Neural cell (in vitro differentiated cells): ENCODE data around the gene SPEF1. TPM values are rescaled to one million over a fixed set of nuclear protein-coding genes. Genes with fewer than 3 reads are reported as not detected.

Experiments used
- H2AFZ ChIP-seq: fragments of 200-600, 300-800 bp; sonication (generic), shearing (Covaris generic); 2 replicates; pipeline ENCODE4 v1.6.0; 2014; ENCODE audit warnings: low read depth, mild to moderate bottlenecking, antibody characterized with exemption, low read length, moderate library complexity
- H3F3A ChIP-seq: fragments of 200-600 bp; shearing (Covaris generic); 2 replicates; pipeline ENCODE4 v1.6.1; 2016; ENCODE audit warnings: mild to moderate bottlenecking, moderate library complexity, mixed read lengths, antibody characterized with exemption, low read length; ENCODE audit not compliant: insufficient read depth, poor library complexity, severe bottlenecking
- H3K27ac ChIP-seq: fragments of 200-600, 300-800 bp; sonication (generic), shearing (Covaris generic); 2 replicates; pipeline ENCODE4 v1.5.1; 2014; ENCODE audit warnings: mild to moderate bottlenecking, low read length, moderate library complexity
- H3K27me3 ChIP-seq: fragments of 300-800, 200-600 bp; sonication (generic), shearing (Covaris generic); 2 replicates; pipeline ENCODE4 v1.6.0; 2014; ENCODE audit warnings: mild to moderate bottlenecking, low read depth, low read length, moderate library complexity; ENCODE audit not compliant: insufficient read depth
- H3K36me3 ChIP-seq: fragments of 300-800, 200-600 bp; sonication (generic), shearing (Covaris generic); 2 replicates; pipeline ENCODE4 v1.5.1; 2014; ENCODE audit warnings: mild to moderate bottlenecking, antibody characterized with exemption, low read length, moderate library complexity; ENCODE audit not compliant: insufficient read depth
- H3K4me2 ChIP-seq: fragments of 300-800, 200-600 bp; sonication (generic), shearing (Covaris generic); 2 replicates; pipeline ENCODE4 v1.6.0; 2014; ENCODE audit warnings: mild to moderate bottlenecking, low read length
- H3K4me3 ChIP-seq: fragments of 300-800, 200-600 bp; sonication (generic), shearing (Covaris generic); 2 replicates; pipeline ENCODE4 v1.5.1; 2014; ENCODE audit warnings: mild to moderate bottlenecking, low read length, moderate library complexity
- H3K79me2 ChIP-seq: fragments of 200-600 bp; shearing (Covaris generic); replicated peaks from 2 replicates; pipeline ENCODE4 v1.6.0; 2014; ENCODE audit warnings: mild to moderate bottlenecking, low read length, moderate library complexity; ENCODE audit not compliant: insufficient read depth
- H3K9ac ChIP-seq: fragments of 300-800, 200-600 bp; sonication (generic), shearing (Covaris generic); 2 replicates; pipeline ENCODE4 v1.6.1; 2016; ENCODE audit warnings: mild to moderate bottlenecking, low read length, mixed read lengths
- H3K9me2 ChIP-seq: fragments of 200-600 bp; shearing (Covaris generic); 2 replicates; pipeline ENCODE4 v1.6.1; 2016; ENCODE audit warnings: mild to moderate bottlenecking, low read length, mixed read lengths; ENCODE audit not compliant: insufficient read depth
- H3K9me3 ChIP-seq: fragments of 200-600, 300-800 bp; sonication (generic), shearing (Covaris generic); 2 replicates; pipeline ENCODE4 v1.6.1; 2016; ENCODE audit warnings: mild to moderate bottlenecking, mixed run types, low read length, moderate library complexity, mixed read lengths
- H4K20me1 ChIP-seq: fragments of 200-600 bp; shearing (Covaris generic); 2 replicates; pipeline ENCODE4 v1.6.1; 2016; ENCODE audit warnings: mild to moderate bottlenecking, mixed run types; ENCODE audit not compliant: insufficient read depth
- EP300 ChIP-seq: fragments of 450-650 bp; conservative IDR thresholded peaks from 2 replicates; pipeline ENCODE4 v1.6.1; 2014; ENCODE audit warnings: antibody characterized with exemption, mild to moderate bottlenecking, moderate library complexity; ENCODE audit not compliant: poor library complexity, severe bottlenecking
- EZH2 ChIP-seq: fragments of 200-600, 300-800 bp; shearing (Covaris generic), sonication (generic); IDR thresholded peaks from 2 replicates; pipeline ENCODE4 v1.6.1; 2014; ENCODE audit warnings: antibody characterized with exemption, low read length, borderline replicate concordance, mild to moderate bottlenecking; ENCODE audit not compliant: insufficient read depth, poor library complexity, severe bottlenecking
- MXI1 ChIP-seq: fragments of 450-650 bp; conservative IDR thresholded peaks from 2 replicates; pipeline ENCODE4 v1.6.1; 2014; ENCODE audit warnings: antibody characterized with exemption, mild to moderate bottlenecking; ENCODE audit not compliant: poor library complexity, severe bottlenecking
- POLR2AphosphoS5 ChIP-seq: IDR thresholded peaks from 2 replicates; pipeline ENCODE4 v1.6.1; 2012
- RAD21 ChIP-seq: fragments of 450-650 bp; conservative IDR thresholded peaks from 2 replicates; pipeline ENCODE4 v1.6.1; 2014; ENCODE audit warnings: antibody characterized with exemption, mild to moderate bottlenecking, moderate library complexity
- SMC3 ChIP-seq: fragments of 450-650 bp; conservative IDR thresholded peaks from 2 replicates; pipeline ENCODE4 v1.6.1; 2014; ENCODE audit warnings: antibody characterized with exemption, mild to moderate bottlenecking, moderate library complexity; ENCODE audit not compliant: poor library complexity
- TAF1 ChIP-seq: IDR thresholded peaks from 2 replicates; pipeline ENCODE4 v1.6.1; 2012; ENCODE audit warnings: low read depth
- polyA plus RNA-seq: library from polyadenylated mRNA; depleted of rRNA; stranded (reverse); fragments of >200 nt; gene quantifications from 2 replicates; pipeline ENCODE4 v1.2.3, GENCODE V29; 2014
- TF ChIP-seq, protein P1 (sequence below): IDR thresholded peaks from 2 replicates; pipeline ENCODE4 v1.6.1; 2012; ENCODE audit warnings: borderline replicate concordance
- TF ChIP-seq, protein P2 (sequence below): fragments of 450-650 bp; IDR thresholded peaks from 2 replicates; pipeline ENCODE4 v1.5.1; 2014; ENCODE audit warnings: antibody characterized with exemption, mild to moderate bottlenecking, moderate library complexity; ENCODE audit not compliant: poor library complexity, severe bottlenecking

SPEF1 gene
- polyA plus RNA-seq, 1 donor from 2014 or later, result 0.58 TPM

DNA sequence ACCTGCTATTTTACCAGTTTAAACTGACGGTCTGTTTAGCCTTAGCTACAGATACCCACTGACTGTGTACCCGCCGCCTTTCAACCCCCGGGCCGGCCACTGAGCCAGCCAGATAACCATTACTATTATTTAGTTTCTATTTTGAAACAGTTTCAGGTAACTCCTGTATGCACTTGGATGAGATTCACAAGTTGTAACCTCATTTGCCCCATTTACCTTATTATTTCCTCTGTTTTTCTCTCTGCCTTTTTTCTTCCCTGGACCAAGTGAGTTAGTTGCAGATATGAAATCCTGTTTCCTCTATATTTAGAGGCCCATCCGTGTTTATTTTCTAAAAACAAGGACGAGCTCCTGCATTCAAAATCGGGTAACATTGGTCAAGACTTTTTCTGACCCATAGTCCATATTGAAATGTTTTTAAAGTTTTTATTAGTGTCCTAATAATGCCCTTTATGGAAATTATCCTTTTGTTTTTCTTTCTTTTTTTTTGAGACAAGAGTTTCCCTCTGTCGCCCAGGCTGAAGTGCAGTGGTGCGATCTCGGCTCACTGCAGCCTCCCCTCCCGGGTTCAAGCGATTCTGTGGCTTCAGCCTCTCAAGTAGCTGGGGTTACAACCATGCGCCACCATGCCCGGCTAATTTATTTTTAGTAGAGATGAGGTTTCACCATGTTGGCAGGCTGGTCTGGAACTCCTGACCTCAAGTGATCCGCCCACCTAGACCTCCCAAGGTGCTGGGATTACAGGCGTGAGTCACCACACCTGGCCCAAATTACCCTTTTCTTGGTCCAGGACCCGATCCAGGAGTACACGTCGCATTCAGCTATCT is 39.9 kb upstream of the SPEF1 start:
- Histone ChIP-seq H3K4me2 (peak overlapping the region; percentile 79), H3K9ac (peak overlapping the region; percentile 92), H3K4me3 (peak overlapping the region; percentile 73), H3K27ac (peak overlapping the region; percentile 93), H3F3A (peaks cover 7% of the 10 kb centered on the region), H3K79me2 (peaks cover 6% of the 10 kb centered on the region), H3K9me3 (no peaks in the 10 kb centered on the region), H3K9me2 (no peaks in the 10 kb centered on the region), H2AFZ (peak overlapping the region; percentile 83), H3K27me3 (no peaks in the 10 kb centered on the region), H3K36me3 (no peaks in the 10 kb centered on the region), H4K20me1 (no peaks in the 10 kb centered on the region)
- no peak for TF ChIP-seq MXI1
- no peak for TF ChIP-seq EZH2
- TF ChIP-seq, protein P1, sequence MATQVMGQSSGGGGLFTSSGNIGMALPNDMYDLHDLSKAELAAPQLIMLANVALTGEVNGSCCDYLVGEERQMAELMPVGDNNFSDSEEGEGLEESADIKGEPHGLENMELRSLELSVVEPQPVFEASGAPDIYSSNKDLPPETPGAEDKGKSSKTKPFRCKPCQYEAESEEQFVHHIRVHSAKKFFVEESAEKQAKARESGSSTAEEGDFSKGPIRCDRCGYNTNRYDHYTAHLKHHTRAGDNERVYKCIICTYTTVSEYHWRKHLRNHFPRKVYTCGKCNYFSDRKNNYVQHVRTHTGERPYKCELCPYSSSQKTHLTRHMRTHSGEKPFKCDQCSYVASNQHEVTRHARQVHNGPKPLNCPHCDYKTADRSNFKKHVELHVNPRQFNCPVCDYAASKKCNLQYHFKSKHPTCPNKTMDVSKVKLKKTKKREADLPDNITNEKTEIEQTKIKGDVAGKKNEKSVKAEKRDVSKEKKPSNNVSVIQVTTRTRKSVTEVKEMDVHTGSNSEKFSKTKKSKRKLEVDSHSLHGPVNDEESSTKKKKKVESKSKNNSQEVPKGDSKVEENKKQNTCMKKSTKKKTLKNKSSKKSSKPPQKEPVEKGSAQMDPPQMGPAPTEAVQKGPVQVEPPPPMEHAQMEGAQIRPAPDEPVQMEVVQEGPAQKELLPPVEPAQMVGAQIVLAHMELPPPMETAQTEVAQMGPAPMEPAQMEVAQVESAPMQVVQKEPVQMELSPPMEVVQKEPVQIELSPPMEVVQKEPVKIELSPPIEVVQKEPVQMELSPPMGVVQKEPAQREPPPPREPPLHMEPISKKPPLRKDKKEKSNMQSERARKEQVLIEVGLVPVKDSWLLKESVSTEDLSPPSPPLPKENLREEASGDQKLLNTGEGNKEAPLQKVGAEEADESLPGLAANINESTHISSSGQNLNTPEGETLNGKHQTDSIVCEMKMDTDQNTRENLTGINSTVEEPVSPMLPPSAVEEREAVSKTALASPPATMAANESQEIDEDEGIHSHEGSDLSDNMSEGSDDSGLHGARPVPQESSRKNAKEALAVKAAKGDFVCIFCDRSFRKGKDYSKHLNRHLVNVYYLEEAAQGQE, result no peak
- TF ChIP-seq, protein P2, sequence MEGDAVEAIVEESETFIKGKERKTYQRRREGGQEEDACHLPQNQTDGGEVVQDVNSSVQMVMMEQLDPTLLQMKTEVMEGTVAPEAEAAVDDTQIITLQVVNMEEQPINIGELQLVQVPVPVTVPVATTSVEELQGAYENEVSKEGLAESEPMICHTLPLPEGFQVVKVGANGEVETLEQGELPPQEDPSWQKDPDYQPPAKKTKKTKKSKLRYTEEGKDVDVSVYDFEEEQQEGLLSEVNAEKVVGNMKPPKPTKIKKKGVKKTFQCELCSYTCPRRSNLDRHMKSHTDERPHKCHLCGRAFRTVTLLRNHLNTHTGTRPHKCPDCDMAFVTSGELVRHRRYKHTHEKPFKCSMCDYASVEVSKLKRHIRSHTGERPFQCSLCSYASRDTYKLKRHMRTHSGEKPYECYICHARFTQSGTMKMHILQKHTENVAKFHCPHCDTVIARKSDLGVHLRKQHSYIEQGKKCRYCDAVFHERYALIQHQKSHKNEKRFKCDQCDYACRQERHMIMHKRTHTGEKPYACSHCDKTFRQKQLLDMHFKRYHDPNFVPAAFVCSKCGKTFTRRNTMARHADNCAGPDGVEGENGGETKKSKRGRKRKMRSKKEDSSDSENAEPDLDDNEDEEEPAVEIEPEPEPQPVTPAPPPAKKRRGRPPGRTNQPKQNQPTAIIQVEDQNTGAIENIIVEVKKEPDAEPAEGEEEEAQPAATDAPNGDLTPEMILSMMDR, result no peak
- no peak for TF ChIP-seq SMC3
- TF ChIP-seq POLR2AphosphoS5, result no peak
- no peak for TF ChIP-seq TAF1
- TF ChIP-seq EP300, result no peak
- no peak for TF ChIP-seq RAD21

DNA sequence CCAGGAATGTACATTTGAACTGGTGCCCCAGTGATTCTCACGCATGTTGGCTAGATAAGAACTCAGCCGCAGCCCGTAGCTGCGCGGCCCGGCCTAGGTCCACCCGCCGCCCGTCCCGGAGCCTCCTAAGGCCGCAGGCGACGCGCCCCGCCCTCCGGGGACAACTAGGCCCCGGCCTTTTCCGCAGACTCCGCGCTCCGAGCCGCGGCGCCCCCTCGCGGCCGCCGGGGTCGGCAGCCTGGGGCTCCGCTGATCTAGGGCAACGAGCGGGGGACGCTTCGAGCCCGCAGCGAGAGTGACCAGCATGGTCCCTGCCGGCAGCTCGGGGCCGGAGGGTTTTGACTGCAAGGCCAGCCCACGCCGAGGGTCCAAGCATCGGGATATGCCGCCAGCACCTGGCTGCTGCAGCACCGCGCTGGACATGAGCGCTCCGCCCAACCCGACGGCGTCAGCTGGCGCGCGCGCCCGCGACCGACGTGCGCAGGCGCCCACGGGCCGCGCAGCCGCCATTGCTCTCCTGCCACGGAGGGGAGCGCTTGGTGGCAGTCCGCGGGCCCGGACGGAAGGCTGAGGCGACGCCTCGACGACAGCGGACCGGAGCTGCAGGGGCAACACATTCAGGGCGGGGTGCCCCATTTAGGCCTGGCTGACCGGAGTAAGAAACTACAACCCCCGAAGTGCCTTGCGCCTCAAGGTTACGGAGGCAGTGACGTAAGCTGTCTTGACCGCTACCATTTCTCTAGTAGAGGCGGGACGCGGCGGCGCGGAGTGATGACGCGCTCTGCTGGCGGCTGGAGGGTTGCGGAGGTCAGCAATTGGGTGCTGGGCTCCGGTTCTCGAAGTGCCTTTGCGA is 39.0 kb upstream of the SPEF1 start, which contains the start of gene AP5S1:
AP5S1 (plus strand) TSS at position 500 of the 853 bp plus-strand sequence. CDS start 1,571 bp downstream, outside the sequence.
- Histone ChIP-seq H3F3A (peaks cover 7% of the 10 kb centered on the region), H3K4me3 (peak within 1 kb of the TSS; percentile 73), H3K9ac (peak within 1 kb of the TSS; percentile 92), H3K27me3 (no peaks in the 10 kb centered on the region), H3K4me2 (peak within 1 kb of the TSS; percentile 79), H3K9me3 (no peaks in the 10 kb centered on the region), H2AFZ (peak within 1 kb of the TSS; percentile 83), H3K27ac (peak within 1 kb of the TSS; percentile 93), H3K79me2 (peaks cover 6% of the 10 kb centered on the region), H3K36me3 (no peaks in the 10 kb centered on the region), H4K20me1 (no peaks in the 10 kb centered on the region), H3K9me2 (no peaks in the 10 kb centered on the region)
- TF ChIP-seq, protein P1, result peak; percentile 75
- TF ChIP-seq RAD21 (peak; percentile 91), EZH2 (no peak), MXI1 (peak; percentile 83), POLR2AphosphoS5 (peak; percentile 89), SMC3 (peak; percentile 99), EP300 (peak; percentile 80), TAF1 (peak; percentile 62)
- TF ChIP-seq, protein P2, result peak; percentile 100
